Measurements from ENCODE around the gene SLCO1B3. TPM values are rescaled to one million over a fixed set of nuclear protein-coding genes. Genes with fewer than 3 reads are reported as not detected.

SLCO1B3 gene

Small RNA genes within 50 kb of the gene (small RNA-seq; reads per million reads assigned to genes)
- gene AC011604.1 (ENCODE audit: low read depth), result not detected
